IPS-NIHi11 (cell line): ENCODE measurements around the gene POGZ.
A peak's percentile ranks its signal among the peaks of the same experiment; 100 is the strongest.
"Not testable (repeated sequence)": the region's sequence is repeated elsewhere in the genome, so short reads cannot be mapped to it uniquely, and the experiment has no call there.

Experiments
- DNase-seq: peaks from one replicate; pipeline ENCODE4 v3.0.0; 2012; ENCODE audit warnings: mixed read lengths, low spot score

The POGZ gene

GRCh38 chr1:151475175-151475574 is 15.9 kb upstream of the POGZ start:
- DNase-seq, result no peak

GRCh38 chr1:151474745-151475144 is 15.5 kb upstream of the POGZ start:
- no peak for DNase-seq

- peak; percentile 59 for DNase-seq
Measured at GRCh38 chr1:151472856-151473731, 13.8 kb upstream of the POGZ start.

GRCh38 chr1:151465026-151465425 is 5.7 kb upstream of the POGZ start:
- DNase-seq, result no peak

- DNase-seq, result no peak
Measured at GRCh38 chr1:151461694-151462093, 2.4 kb upstream of the POGZ start.

GRCh38 chr1:151458802-151459330 is 428 bp downstream of the POGZ start:
- peak; percentile 80 for DNase-seq

- DNase-seq, result peak; percentile 82
Measured at GRCh38 chr1:151457911-151458801, 1.1 kb downstream of the POGZ start.

GRCh38 chr1:151455966-151456365 is 3.3 kb downstream of the POGZ start:
- no peak for DNase-seq

GRCh38 chr1:151455231-151455630 is 4.1 kb downstream of the POGZ start:
- DNase-seq, result no peak

GRCh38 chr1:151447696-151448095 is 11.6 kb downstream of the POGZ start:
- DNase-seq, result no peak

GRCh38 chr1:151444783-151445177 is 14.5 kb downstream of the POGZ start:
- DNase-seq, result no peak

GRCh38 chr1:151443846-151444782 is 15.2 kb downstream of the POGZ start:
- DNase-seq, result peak; percentile 85

GRCh38 chr1:151437396-151437795 is 21.9 kb downstream of the POGZ start:
- DNase-seq, result not testable (repeated sequence)

- DNase-seq, result no peak
Measured at GRCh38 chr1:151436985-151437384, 22.3 kb downstream of the POGZ start.

- DNase-seq, result no peak
Measured at GRCh38 chr1:151435174-151435573, 24.1 kb downstream of the POGZ start.

- DNase-seq, result not testable (repeated sequence)
Measured at GRCh38 chr1:151433827-151434226, 25.5 kb downstream of the POGZ start.

GRCh38 chr1:151428068-151428467 is 31.2 kb downstream of the POGZ start:
- no peak for DNase-seq

GRCh38 chr1:151425103-151425502 is 34.2 kb downstream of the POGZ start:
- DNase-seq, result no peak

- no peak for DNase-seq
Measured at GRCh38 chr1:151419819-151420218, 39.5 kb downstream of the POGZ start.

GRCh38 chr1:151418081-151418480 is 41.2 kb downstream of the POGZ start:
- DNase-seq, result no peak

- DNase-seq, result no peak
Measured at GRCh38 chr1:151416231-151416630, 43.1 kb downstream of the POGZ start.

GRCh38 chr1:151411884-151412283 is 47.4 kb downstream of the POGZ start:
- no peak for DNase-seq
